Aorta (tissue), 5 donors: ENCODE data around the gene ASB11. TPM values are rescaled to one million over a fixed set of nuclear protein-coding genes. Genes with fewer than 3 reads are reported as not detected.

Source experiments
- ATAC-seq: fragments of 200-7000 bp; cut with Tn5 transposase; one replicate; pipeline ENCODE4 v1.9.1; 2022; ENCODE audit warnings: moderate library complexity; ENCODE audit not compliant: low FRiP score
- DNase-seq, 2 donors: peaks; one replicate each; pipeline ENCODE4 v3.0.0-alpha.2; 2020
- H3K27ac ChIP-seq, 2 donors: one replicate each; pipeline ENCODE4 v1.5.1; 2013; ENCODE audit warnings: low read length in 2 of 2, mild to moderate bottlenecking in 2 of 2, moderate library complexity in 2 of 2, control low read depth in 1 of 2, inconsistent platforms in 1 of 2, low read depth in 1 of 2
- H3K27me3 ChIP-seq, 2 donors: one replicate each; pipeline ENCODE4 v1.6.1; 2013; ENCODE audit warnings: control low read depth in 1 of 2, low read length in 1 of 2, mild to moderate bottlenecking in 1 of 2, moderate library complexity in 1 of 2; ENCODE audit not compliant: insufficient read depth in 2 of 2, control insufficient read depth in 1 of 2
- H3K36me3 ChIP-seq, 2 donors: one replicate each; pipeline ENCODE4 v1.6.1; 2013; ENCODE audit warnings: control low read depth in 1 of 2, low read length in 1 of 2, mild to moderate bottlenecking in 1 of 2; ENCODE audit not compliant: insufficient read depth in 2 of 2, control insufficient read depth in 1 of 2
- H3K4me1 ChIP-seq, 2 donors: one replicate each; pipeline ENCODE4 v1.6.1; 2013; ENCODE audit warnings: low read length in 2 of 2, control low read depth in 1 of 2, mild to moderate bottlenecking in 1 of 2, moderate library complexity in 1 of 2; ENCODE audit not compliant: insufficient read depth in 2 of 2, control insufficient read depth in 1 of 2
- H3K4me3 ChIP-seq, 2 donors: one replicate each; pipeline ENCODE4 v1.5.1; 2013; ENCODE audit warnings: low read length in 2 of 2, control low read depth in 1 of 2, mild to moderate bottlenecking in 1 of 2
- H3K9me3 ChIP-seq: one replicate; pipeline ENCODE4 v1.6.1; 2013; ENCODE audit warnings: mild to moderate bottlenecking, low read length; ENCODE audit not compliant: control insufficient read depth
- WGBS, 2 donors: extraction: QIAGEN DNeasy Blood & Tissue Kit; methylation state at CpG; one replicate each; pipeline ENCODE4 v1.1.7; 2013; 5-methylcytosine and 5-hydroxymethylcytosine counted together
- intact Hi-C, 2 donors: fragments of 100-400 bp; cut with DNase I; formaldehyde crosslinking; loops; one replicate each; pipeline versions ENCODE4 v1.14.2 to v1.15.0; 2022
- polyA plus RNA-seq, 2 donors: library from polyadenylated mRNA; stranded (reverse); fragments of 200-250 nt; gene quantifications; one replicate each; pipeline ENCODE4 v1.2.3, GENCODE V29; 2013
- total RNA-seq, 2 donors: library from RNA; stranded (reverse); fragmentation: NEBNext Ultra II Directional; extraction: Animal tissue kit (Norgen Biotek cat#: 25700); gene quantifications; one replicate each; pipeline ENCODE4 v1.2.1, GENCODE V29; 2021
- donor health status: healthy with polysubstance abuse.
- donor health status: Bipolar disorder and iron deficiency.
- donor health status: DM: no; HTN: no; CAD: no.
- donor health status: DM: no; HTN: no; CAD: no.
- donor health status: DM: yes; HTN: yes; CAD: no.

ASB11 gene
- total and polyA plus RNA-seq, 4 donors, result not detected

- Histone ChIP-seq H3K27ac (no peak overlapping the region), H3K36me3 (no peaks in the 10 kb centered on the region), H3K9me3 (no peaks in the 10 kb centered on the region), H3K4me3 (no peak overlapping the region), H3K4me1 (no peaks in the 10 kb centered on the region), H3K27me3 (no peaks in the 10 kb centered on the region)
- ATAC-seq (no peak), DNase-seq (no peak)
- WGBS, 2 donors, result 85 to 94% methylated on average over 1 of the region's 1 CpG
- intact Hi-C loops, result no loop called here
Measured at GRCh38 chrX:15269120-15269519, 46.3 kb downstream of the ASB11 start.

DNA sequence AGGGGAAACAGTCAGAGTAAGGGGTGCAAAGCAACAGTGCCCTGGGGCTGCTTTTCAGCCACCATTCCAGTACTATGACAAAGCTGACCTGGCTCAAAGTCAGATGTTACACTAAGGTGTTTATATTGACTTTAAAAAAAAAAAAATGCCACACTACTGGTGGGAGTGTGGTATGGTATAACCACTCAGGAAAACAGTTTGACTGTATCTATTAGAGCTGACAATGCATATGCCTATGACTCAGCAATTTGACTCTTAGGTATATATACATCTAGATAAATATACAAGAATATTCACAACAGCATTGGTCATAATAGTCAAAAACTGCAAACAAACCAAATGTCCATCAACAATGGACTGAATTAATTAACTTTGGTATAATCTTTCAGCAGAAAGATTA, 60.6 kb downstream of the ASB11 start:
- Histone ChIP-seq H3K27me3 (no peaks in the 10 kb centered on the region), H3K4me1 (no peaks in the 10 kb centered on the region), H3K27ac (no peak overlapping the region), H3K36me3 (no peaks in the 10 kb centered on the region), H3K4me3 (no peak overlapping the region), H3K9me3 (no peaks in the 10 kb centered on the region)
- ATAC-seq (no peak), DNase-seq (no peak)
- intact Hi-C loops, result no loop called here

- intact Hi-C loops, result no loop called here
- H3K9me3 ChIP-seq, result no peaks in the 10 kb centered on the region
Measured at GRCh38 chrX:15245896-15246295, 69.5 kb downstream of the ASB11 start.

DNA sequence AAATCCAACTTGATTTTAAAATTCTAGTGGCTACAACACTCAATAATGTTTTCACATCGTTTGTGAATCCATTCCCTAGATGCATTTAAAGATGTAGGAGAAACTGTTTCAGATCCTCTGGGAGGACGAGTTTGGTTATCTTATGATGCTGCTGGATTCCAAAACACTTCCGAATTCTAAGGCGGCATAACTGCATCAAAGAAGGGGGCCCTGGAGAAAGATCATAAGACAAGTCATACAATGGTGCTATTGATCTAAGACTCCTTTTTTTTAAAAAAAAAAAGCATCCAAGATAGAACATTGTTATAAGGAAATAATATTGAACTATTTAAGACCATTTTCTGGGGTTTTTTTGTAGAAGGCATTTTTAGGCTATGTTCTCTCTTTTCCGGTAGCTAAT, 71.0 kb downstream of the ASB11 start:
- Histone ChIP-seq H3K4me3 (no peak overlapping the region), H3K9me3 (no peaks in the 10 kb centered on the region), H3K27ac (no peak overlapping the region), H3K36me3 (no peaks in the 10 kb centered on the region), H3K27me3 (no peaks in the 10 kb centered on the region), H3K4me1 (no peaks in the 10 kb centered on the region)
- DNase-seq (no peak), ATAC-seq (no peak)
- intact Hi-C loops, result loop anchor here (5.0 kb wide), 2 partner anchors 1202 to 1207 kb away; no protein-coding TSS in a partner anchor
- WGBS, 2 donors, result 69 to 81% methylated on average over 5 of the region's 5 CpGs

More at GRCh38 chrX:15245896-15246295, 69.5 kb downstream of the ASB11 start:
- Histone ChIP-seq H3K36me3 (no peaks in the 10 kb centered on the region), H3K27ac (no peak overlapping the region), H3K4me3 (no peak overlapping the region), H3K4me1 (no peaks in the 10 kb centered on the region), H3K27me3 (no peaks in the 10 kb centered on the region)
- ATAC-seq (no peak), DNase-seq (no peak)
- WGBS, 2 donors, result 54 to 55% methylated on average over 4 of the region's 4 CpGs

- H3K27ac ChIP-seq, result no peak overlapping the region
- no peaks in the 10 kb centered on the region for H3K27me3 ChIP-seq
- no peaks in the 10 kb centered on the region for H3K36me3 ChIP-seq
- WGBS, 2 donors, result 8 to 9% methylated on average over 5 of the region's 5 CpGs
- no peaks in the 10 kb centered on the region for H3K4me1 ChIP-seq
- intact Hi-C loops, result loop anchor here (5.0 kb wide), 2 partner anchors 1201 to 1206 kb away; no protein-coding TSS in a partner anchor
- ATAC-seq (no peak), DNase-seq (no peak)
- H3K9me3 ChIP-seq, result no peaks in the 10 kb centered on the region
- H3K4me3 ChIP-seq, result no peak overlapping the region
Measured at GRCh38 chrX:15242899-15243555, 72.4 kb downstream of the ASB11 start.

GRCh38 chrX:15241301-15241700, 74.1 kb downstream of the ASB11 start:
- no peak for ATAC-seq
- Histone ChIP-seq H3K36me3 (no peaks in the 10 kb centered on the region), H3K4me3 (no peak overlapping the region), H3K9me3 (no peaks in the 10 kb centered on the region), H3K4me1 (no peaks in the 10 kb centered on the region), H3K27ac (no peak overlapping the region), H3K27me3 (no peaks in the 10 kb centered on the region)
- 42 to 48% methylated on average over 3 of the region's 3 CpGs for WGBS, 2 donors
- intact Hi-C loops, result loop anchor here (5.0 kb wide), 2 partner anchors 1199 to 1204 kb away; no protein-coding TSS in a partner anchor
- DNase-seq, result no peak

DNA sequence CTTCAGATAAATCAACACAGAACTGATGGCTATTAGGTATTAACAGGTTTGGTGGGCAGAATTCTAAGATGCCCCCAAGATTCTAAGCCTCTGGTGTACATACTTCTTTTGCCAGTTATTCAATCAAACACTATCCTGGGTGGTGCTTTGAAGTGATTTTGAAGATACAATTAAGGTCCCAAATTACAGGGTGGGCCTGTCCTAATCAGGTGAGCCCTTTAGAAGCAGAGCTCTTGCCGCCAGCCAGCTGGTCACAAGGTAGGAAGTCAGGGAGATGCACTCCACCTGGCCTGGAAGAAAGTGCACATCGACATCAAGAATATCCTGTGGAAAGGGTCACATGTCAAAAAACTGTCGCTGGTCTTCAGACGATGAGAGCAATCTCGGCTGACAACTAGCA, 75.0 kb downstream of the ASB11 start:
- no peaks in the 10 kb centered on the region for H3K36me3 ChIP-seq
- H3K27me3 ChIP-seq, result no peaks in the 10 kb centered on the region
- DNase-seq, result no peak
- no peak overlapping the region for H3K4me3 ChIP-seq
- ATAC-seq, result no peak
- 92 to 95% methylated on average over 5 of the region's 5 CpGs for WGBS, 2 donors
- no peak overlapping the region for H3K27ac ChIP-seq
- intact Hi-C loops, result loop anchor here (5.0 kb wide), 2 partner anchors 1198 to 1203 kb away; no protein-coding TSS in a partner anchor
- H3K9me3 ChIP-seq, result no peaks in the 10 kb centered on the region
- H3K4me1 ChIP-seq, result no peaks in the 10 kb centered on the region

DNA sequence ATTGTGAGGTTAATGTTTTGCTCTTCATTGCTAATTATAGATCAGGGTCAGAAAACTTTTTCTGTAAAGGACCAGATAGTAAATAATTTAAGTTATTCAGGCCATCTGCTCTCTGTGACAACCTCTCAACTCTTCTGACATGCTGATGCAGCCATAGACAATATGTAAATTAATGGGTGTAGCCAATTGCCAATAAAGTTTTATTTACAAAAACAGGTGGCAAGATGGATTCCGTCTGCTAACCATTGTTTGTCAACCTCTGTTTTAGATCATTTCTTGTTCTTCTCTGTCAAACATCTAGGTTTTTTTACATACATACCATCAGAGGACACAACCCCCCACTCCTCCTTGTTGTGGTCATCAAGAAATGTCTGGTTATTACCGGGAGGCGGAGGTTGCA, 79.3 kb downstream of the ASB11 start:
- Histone ChIP-seq H3K36me3 (no peaks in the 10 kb centered on the region), H3K9me3 (no peaks in the 10 kb centered on the region), H3K27ac (no peak overlapping the region), H3K4me3 (no peak overlapping the region), H3K4me1 (no peaks in the 10 kb centered on the region), H3K27me3 (no peaks in the 10 kb centered on the region)
- 81 to 85% methylated on average over 3 of the region's 3 CpGs for WGBS, 2 donors
- DNase-seq (no peak), ATAC-seq (no peak)
- intact Hi-C loops, result no loop called here

- H3K4me3 ChIP-seq, result no peak overlapping the region
- WGBS, 2 donors, result 38 to 43% methylated on average over 1 of the region's 1 CpG
- DNase-seq, result no peak
- no peak overlapping the region for H3K27ac ChIP-seq
- no peaks in the 10 kb centered on the region for H3K9me3 ChIP-seq
- no peak for ATAC-seq
- H3K4me1 ChIP-seq, result no peaks in the 10 kb centered on the region
- no peaks in the 10 kb centered on the region for H3K36me3 ChIP-seq
- no peaks in the 10 kb centered on the region for H3K27me3 ChIP-seq
- intact Hi-C loops, result no loop called here
Measured at GRCh38 chrX:15235001-15235400, 80.4 kb downstream of the ASB11 start.
